RWPE1 (cell line): ENCODE data around the gene SELENOO.
A peak's percentile ranks its signal among the peaks of the same experiment; 100 is the strongest.

Experiments
- CTCF ChIA-PET: fragments of 350-600 bp; sonication (Branson Sonifier 250); formaldehyde crosslinking; extraction: SDS; loops from one replicate; lab custom pipeline; 2021; lab: Yijun Ruan, JAX
- POLR2A ChIA-PET: fragments of 400-600 bp; formaldehyde crosslinking; extraction: SDS; loops from one replicate; lab custom pipeline; 2020; ENCODE audit warnings: antibody characterized with exemption; ENCODE audit not compliant: low non-redundant PET; lab: Yijun Ruan, JAX
- DNase-seq: peaks from one replicate; pipeline ENCODE4 v3.0.0; 2012; ENCODE audit warnings: low spot score
- H3K27ac ChIP-seq: fragments of 450-650 bp; 2 replicates; pipeline ENCODE4 v1.5.1; 2017
- TF ChIP-seq, protein P1 (sequence below): fragments of 450-650 bp; conservative IDR thresholded peaks from 2 replicates; pipeline ENCODE4 v1.5.1; 2017; ENCODE audit warnings: low read depth, mild to moderate bottlenecking

SELENOO gene

GRCh38 chr22:50197000-50197800 is 3.6 kb upstream of the SELENOO start:
- CTCF ChIA-PET, result no interaction called here
- peak overlapping the region; percentile 47 for H3K27ac ChIP-seq
- no peak for DNase-seq
- TF ChIP-seq, protein P1, sequence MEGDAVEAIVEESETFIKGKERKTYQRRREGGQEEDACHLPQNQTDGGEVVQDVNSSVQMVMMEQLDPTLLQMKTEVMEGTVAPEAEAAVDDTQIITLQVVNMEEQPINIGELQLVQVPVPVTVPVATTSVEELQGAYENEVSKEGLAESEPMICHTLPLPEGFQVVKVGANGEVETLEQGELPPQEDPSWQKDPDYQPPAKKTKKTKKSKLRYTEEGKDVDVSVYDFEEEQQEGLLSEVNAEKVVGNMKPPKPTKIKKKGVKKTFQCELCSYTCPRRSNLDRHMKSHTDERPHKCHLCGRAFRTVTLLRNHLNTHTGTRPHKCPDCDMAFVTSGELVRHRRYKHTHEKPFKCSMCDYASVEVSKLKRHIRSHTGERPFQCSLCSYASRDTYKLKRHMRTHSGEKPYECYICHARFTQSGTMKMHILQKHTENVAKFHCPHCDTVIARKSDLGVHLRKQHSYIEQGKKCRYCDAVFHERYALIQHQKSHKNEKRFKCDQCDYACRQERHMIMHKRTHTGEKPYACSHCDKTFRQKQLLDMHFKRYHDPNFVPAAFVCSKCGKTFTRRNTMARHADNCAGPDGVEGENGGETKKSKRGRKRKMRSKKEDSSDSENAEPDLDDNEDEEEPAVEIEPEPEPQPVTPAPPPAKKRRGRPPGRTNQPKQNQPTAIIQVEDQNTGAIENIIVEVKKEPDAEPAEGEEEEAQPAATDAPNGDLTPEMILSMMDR, result no peak
- POLR2A ChIA-PET, result no interaction called here

GRCh38 chr22:50197856-50198623 is 2.8 kb upstream of the SELENOO start:
- TF ChIP-seq, protein P1, result no peak
- ChIA-PET POLR2A (no interaction called here), CTCF (no interaction called here)
- peak overlapping the region; percentile 76 for H3K27ac ChIP-seq
- no peak for DNase-seq

DNA sequence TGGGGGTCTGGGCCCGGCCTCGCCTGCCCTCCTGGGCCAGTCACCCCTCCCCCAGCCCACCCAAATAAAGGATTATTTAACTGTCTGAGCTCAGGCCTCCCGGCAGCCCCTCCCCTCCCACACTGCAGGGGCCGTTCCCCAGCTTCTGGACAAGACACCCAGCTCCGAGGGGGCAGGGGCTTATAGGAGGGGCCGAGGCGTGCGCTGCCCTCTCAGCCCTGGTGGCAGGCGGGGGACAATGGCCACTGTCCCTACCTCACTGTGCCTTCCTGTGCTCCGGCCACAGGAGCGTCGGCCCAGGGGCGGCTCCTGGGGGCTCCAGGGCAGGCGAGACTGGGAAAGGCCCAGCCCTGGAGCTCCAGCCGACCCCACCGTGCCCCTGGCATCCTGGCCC is 2.2 kb upstream of the SELENOO start:
- TF ChIP-seq, protein P1, result no peak
- peak overlapping the region; percentile 76 for H3K27ac ChIP-seq
- ChIA-PET POLR2A (no interaction called here), CTCF (no interaction called here)
- no peak for DNase-seq

- peak overlapping the region; percentile 76 for H3K27ac ChIP-seq
- ChIA-PET POLR2A (no interaction called here), CTCF (no interaction called here)
- DNase-seq, result no peak
- TF ChIP-seq, protein P1, result no peak
Observed at GRCh38 chr22:50199251-50199721, 1.5 kb upstream of the SELENOO start.

- TF ChIP-seq, protein P1, result no peak
- peak overlapping the region; percentile 76 for H3K27ac ChIP-seq
- no peak for DNase-seq
- CTCF ChIA-PET, result no interaction called here
- POLR2A ChIA-PET, result no interaction called here
Observed at GRCh38 chr22:50199829-50200460, 866 bp upstream of the SELENOO start.
